Stimulated activated CD8-positive, alpha-beta memory T cell treated with anti-CD3 and anti-CD28 coated beads, Interleukin-15, amount 100 ng/mL, for 4 hours (primary cell): ENCODE measurements around the gene SETD7.
A peak's percentile ranks its signal among the peaks of the same experiment; 100 is the strongest.
"Not testable (repeated sequence)": the region's sequence is repeated elsewhere in the genome, so short reads cannot be mapped to it uniquely, and the experiment has no call there.

Experiments used
- DNase-seq, 2 donors: peaks; one replicate each; pipeline ENCODE4 v3.0.0-alpha.2; 2020; ENCODE audit warnings: low read depth in 2 of 2

Gene SETD7

GRCh38 chr4:139468756-139469155, 87.3 kb downstream of the SETD7 start:
- DNase-seq, result not testable (repeated sequence)

- no peak for DNase-seq
Observed at GRCh38 chr4:139465922-139466321, 90.1 kb downstream of the SETD7 start.

DNA sequence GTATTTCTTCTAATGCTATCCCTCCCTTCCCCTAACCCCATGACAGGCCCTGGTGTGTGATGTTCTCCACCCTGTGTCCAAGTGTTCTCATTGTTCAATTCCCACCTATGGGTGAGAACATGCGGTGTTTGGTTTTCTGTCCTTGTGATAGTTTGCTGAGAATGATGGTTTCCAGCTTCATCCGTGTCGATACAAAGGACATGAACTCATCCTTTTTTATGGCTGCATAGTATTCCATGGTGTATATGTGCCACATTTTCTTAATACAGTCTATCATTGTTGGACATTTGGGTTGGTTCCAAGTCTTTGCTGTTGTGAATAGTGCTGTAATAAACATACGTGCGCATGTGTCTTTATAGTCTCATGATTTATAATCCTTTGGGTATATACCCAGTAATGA, 91.5 kb downstream of the SETD7 start:
- DNase-seq, result not testable (repeated sequence)

DNA sequence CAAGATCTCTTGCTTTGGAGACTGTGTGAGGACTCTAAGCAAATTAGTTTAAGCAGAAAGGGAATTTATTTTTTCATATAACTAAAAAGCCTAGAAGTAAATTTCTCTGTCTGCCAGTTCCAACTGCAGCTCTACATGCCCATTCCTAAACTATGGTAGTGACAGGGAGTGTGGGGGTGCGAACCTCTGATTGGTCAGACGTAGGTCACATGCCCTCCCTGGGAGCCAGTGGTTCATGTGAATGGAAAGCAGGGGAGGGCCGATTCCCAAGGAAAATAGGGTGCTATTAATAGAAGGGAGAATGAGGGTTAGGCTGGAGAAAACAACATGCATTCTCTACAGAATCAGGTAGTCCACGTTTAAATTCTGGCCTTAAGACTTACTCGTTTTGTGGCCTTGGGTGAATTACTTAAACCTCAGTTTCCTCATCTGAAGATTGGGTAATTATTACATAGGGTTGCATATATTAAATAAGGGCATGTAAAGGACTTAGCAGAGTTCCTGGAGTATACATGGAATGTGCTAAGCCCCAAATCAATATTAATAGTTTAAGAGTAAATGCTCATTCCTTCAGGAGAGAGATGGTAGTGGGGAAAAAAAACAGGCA, 94.9 kb downstream of the SETD7 start:
- DNase-seq, result no peak

- no peak for DNase-seq
Observed at GRCh38 chr4:139460565-139460964, 95.5 kb downstream of the SETD7 start.

GRCh38 chr4:139458999-139459398, 97.0 kb downstream of the SETD7 start:
- DNase-seq, result no peak

DNA sequence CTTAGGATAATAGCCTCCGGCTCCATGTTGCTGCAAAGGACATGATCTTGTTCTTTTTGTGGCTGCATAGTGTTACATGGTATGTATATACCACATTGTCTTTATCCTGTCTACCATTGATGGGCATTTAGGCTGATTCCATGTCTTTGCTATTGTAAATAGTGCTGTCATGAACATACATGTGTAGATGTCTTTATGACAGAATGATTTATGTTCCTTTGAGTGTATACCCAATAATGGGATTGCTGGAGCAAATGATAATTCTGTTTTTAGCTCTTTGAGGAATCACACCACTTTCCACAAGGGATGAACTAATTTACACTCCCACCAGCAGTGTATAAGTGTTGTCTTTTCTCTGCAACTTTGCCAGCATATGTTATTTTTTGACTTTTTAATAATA, 97.5 kb downstream of the SETD7 start:
- no peak for DNase-seq

GRCh38 chr4:139457318-139457717, 98.7 kb downstream of the SETD7 start:
- DNase-seq, result no peak

- no peak for DNase-seq
Observed at GRCh38 chr4:139455126-139455538, 100.9 kb downstream of the SETD7 start.

GRCh38 chr4:139454111-139455045, 101.6 kb downstream of the SETD7 start, which contains the start of gene RAB33B:
TSS of gene RAB33B (plus strand) at chr4:139454121. CDS start at chr4:139454196, 75 bp downstream.
- no peak for DNase-seq

DNA sequence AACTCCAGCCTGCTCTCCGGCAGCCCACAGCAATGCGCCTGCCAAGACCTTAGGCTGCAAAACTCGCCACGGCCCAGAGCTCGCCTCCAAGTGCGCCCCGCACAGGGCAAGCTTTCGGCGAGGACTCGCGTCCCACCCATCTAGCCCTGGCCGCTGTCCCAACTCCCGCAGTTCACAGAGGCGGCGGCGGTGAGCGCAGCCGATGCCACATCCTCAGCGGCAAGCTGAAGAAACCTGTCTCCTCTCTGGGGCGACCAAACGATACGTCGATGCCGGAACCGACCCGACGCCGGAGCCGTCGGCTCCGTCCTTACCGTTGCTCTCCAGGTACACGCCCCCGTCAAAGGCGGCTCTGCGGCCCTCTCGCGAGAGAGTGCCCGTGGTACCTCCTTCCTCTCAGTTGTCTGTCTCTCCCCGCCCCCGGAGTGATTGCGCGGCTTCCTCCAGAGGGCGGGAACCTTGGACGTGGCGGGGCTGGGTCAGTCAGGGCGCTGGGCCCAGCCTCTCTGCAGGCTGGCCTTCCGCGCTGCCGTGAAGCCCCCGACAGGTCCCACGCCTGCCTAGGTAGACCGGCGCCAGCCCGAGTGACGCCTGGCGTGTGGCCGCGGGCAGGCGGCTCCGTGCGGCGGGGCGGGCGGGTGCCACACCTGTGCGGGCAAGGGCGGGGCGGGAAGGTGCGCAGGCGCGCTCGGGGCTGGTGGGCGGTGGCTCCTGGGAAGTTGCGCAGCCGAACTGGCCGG, 102.5 kb downstream of the SETD7 start:
- peak; percentile 92 to 95 for DNase-seq

GRCh38 chr4:139453041-139453370, 103.0 kb downstream of the SETD7 start:
- DNase-seq, result peak in 1 of 2 donors; percentile 42

DNA sequence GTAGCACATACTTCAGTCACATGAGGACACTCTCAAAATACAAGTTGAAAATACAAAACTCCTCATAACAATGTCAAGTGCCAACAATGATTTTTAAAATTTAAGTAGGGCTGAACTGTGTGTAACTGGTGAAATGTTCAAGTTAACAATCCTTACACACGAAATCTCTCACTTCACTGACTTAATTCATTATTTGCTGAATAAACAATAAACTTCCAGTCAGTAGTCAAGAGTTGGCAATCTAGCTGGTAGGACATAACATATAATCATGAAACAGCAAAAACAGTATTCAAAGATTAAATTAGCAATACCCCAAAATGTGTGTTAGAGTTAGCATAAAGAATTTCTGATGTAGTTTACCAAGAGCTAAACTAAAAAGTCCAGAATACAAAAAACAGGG, 104.0 kb downstream of the SETD7 start:
- no peak for DNase-seq

DNA sequence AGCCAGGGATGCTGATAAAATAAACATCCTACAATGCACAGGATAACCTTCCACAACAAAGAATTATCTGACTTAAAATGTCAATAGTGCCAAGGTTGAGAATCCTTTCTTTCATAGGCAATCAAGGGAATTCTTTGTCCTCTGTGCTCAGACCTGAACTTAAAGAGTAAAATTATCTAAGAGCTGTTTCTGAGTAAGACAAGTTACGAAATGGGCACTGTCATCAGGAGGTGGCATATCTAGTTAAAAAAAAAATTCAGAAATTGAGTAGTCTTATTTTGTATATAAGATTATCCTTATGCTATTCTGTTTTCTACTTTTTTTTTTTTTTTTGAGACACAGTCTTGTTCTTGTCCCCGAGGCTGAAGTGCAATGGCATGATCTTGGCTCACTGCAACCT, 105.4 kb downstream of the SETD7 start:
- no peak for DNase-seq

DNA sequence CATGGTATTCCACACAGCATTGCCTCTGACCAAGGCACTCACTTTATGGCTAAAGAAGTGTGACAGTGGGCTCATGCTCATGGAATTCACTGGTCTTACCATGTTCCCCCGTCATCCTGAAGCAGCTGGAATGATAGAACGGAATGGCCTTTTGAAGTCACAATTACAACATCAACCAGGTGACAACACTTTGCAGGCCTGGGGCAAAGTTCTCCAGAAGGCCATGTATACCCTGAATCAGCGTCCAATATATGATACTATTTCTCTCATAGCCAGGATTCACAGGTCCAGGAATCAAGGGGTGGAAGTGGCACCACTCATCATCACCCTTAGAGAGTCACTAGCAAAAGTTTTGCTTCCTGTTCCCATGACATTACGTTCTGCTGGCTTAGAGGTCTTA, 108.9 kb downstream of the SETD7 start:
- DNase-seq, result not testable (repeated sequence)
